ENCODE data around the gene MBOAT1.

MBOAT1 gene

DNA sequence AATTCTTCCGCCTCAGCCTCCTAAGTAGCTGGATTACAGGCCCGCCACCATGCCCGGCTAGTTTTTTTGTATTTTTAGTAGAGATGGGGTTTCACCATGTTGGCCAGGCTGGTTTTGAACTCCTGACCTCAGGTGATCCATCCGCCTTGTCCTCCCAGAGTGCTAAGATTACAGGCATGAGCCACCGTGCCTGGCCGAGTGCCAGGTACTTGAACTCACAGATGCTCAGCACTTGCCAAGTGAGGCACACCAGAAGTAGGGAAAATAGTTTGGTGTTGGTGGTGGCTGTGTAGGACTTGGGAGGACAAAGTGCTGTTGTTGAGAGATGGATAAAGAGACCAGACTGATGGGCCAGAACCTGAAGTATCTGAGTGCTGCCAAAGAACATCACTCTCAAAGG, 40.0 kb upstream of the MBOAT1 start:
- TF ChIP-seq, protein P1, sequence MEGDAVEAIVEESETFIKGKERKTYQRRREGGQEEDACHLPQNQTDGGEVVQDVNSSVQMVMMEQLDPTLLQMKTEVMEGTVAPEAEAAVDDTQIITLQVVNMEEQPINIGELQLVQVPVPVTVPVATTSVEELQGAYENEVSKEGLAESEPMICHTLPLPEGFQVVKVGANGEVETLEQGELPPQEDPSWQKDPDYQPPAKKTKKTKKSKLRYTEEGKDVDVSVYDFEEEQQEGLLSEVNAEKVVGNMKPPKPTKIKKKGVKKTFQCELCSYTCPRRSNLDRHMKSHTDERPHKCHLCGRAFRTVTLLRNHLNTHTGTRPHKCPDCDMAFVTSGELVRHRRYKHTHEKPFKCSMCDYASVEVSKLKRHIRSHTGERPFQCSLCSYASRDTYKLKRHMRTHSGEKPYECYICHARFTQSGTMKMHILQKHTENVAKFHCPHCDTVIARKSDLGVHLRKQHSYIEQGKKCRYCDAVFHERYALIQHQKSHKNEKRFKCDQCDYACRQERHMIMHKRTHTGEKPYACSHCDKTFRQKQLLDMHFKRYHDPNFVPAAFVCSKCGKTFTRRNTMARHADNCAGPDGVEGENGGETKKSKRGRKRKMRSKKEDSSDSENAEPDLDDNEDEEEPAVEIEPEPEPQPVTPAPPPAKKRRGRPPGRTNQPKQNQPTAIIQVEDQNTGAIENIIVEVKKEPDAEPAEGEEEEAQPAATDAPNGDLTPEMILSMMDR (IDR thresholded peaks at IDR 0.05), result no peak

DNA sequence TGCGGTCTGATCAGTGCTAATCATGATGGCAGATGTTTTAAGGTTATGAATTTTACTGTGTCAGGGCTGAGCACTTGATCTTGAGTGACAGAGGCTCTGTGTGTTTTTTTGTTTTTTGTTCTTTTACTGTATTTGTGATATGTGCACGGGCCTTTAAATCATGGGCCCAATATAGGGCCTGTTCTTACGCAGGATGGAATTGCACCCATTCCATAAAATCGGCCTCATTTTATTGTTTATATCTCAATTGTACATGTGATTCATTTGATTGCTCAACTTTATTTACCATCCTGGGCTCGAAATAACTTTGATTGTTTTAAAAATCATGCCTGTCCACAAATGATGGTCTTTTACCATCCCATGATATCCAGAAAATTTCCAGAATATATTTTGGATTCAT, 39.3 kb upstream of the MBOAT1 start:
- TF ChIP-seq, protein P1 (IDR thresholded peaks at IDR 0.05), result no peak

DNA sequence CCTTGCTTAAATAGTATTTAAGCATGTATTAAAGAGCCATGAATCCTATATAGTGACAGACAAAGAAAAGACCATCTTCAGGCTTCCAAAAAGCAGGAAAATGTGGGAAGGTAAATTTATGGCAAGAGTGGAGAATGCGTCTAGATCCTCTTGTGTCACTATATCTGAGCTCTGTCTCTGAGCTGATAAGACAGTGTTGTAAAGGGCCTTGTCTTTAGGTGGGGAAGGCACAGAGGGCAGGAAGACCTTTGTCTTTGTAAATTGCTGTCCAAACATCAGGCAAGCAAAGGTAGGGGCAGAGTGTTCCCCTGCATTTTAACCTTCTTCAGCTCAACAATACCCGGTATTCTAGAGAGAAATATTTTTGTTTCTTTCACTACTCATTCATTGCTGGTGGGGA, 33.9 kb upstream of the MBOAT1 start:
- TF ChIP-seq, protein P1 (IDR thresholded peaks at IDR 0.05), result no peak

DNA sequence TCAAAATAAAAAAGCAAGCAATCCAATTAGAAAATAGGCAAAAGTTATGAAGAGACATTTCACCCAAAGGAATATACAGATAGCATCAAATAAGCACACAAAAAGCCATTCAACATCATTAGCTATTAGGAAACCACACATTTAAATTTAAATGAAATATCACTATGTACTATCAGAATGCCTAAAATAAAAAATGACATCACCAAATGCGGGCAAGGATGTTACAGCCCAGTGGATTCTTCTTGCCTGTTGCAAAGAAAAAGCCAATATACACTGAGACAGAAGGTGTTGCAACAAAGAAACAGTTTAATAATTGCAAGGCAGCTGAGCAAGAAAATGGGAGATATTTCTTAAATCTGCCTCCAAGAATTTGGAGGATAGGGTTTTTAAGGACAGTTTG, 31.0 kb upstream of the MBOAT1 start:
- TF ChIP-seq, protein P1 (IDR thresholded peaks at IDR 0.05), result no peak

DNA sequence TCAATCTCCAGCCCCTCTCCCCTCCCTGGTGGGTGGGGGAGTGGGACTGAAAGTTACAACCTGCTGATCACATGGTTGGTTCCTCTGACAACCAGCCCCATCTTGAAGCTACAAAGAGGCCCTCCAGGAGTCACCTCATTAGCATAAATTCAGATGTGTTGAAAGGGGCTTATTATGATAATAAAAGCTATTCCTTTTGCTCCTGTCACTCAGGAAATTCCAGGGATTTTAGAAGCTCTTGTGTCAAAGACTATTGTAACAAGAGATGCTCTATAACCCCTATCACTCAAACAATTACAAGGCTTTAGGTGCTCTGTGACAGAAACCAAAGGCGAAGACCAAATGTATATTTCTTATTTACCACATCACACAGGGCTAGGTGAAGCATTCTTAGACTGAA, 30.1 kb upstream of the MBOAT1 start:
- TF ChIP-seq, protein P1 (IDR thresholded peaks at IDR 0.05), result no peak

DNA sequence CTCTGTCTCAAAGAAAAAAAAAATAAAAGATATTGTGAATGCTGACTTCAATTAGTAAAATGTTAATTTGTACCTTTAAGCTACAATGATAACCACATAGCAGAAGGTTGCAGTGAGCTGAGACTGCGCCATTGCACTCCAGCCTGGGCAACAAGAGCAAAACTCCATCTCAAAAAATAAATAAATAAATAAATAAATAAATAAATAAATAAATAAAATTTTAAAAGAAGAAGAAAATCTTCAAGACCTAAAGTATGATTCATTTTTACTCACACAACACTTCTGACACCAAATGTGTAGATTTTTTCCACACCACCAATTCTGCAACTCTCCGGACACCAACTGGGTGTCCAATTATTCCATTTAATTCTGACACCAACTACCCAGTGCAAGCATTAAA, 28.8 kb upstream of the MBOAT1 start:
- TF ChIP-seq, protein P1 (IDR thresholded peaks at IDR 0.05), result no peak

DNA sequence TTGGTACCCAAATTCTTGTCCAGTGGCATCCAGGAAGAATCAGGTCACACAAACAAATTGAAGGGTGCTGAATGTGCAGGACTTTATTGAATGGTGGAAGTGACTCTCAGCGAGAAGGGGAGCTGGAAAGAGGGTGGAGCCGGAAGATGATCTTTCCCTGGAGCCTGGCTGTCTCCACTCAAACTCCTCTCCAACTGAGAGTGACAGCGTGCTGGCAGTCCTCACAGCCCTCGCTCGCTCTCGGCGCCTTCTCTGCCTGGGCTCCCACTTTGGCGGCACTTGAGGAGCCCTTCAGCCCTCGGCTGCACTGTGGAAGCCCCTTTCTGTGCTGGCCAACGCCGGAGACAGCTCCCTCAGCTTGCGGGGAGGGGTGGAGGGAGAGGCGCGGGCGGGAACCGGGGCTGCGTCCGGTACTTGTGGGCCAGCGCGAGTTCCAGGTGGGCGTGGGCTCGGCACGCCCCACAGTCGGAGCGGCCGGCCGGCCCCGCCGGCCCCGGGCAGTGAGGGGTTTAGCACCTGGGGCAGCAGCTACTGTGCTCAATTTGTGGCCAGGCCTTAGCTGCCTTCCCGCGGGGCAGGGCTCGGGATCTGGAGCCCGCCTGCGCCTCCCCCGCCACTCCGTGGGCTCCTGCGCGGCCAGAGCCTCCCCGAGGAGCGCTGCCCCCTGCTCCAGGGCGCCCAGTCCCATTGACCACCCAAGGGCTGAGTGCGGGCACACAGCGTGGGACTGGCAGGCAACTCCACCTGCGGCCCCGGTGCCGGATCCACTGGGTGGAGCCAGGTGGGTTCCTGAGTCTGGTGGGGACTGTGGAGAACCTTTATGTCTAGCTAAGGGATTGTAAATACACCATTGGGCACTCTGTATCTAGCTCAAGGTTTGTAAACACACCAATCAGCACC, 26.7 kb upstream of the MBOAT1 start:
- TF ChIP-seq, protein P1 (IDR thresholded peaks at IDR 0.05), result no peak
